ENCODE results near the gene SYTL3.

DNA sequence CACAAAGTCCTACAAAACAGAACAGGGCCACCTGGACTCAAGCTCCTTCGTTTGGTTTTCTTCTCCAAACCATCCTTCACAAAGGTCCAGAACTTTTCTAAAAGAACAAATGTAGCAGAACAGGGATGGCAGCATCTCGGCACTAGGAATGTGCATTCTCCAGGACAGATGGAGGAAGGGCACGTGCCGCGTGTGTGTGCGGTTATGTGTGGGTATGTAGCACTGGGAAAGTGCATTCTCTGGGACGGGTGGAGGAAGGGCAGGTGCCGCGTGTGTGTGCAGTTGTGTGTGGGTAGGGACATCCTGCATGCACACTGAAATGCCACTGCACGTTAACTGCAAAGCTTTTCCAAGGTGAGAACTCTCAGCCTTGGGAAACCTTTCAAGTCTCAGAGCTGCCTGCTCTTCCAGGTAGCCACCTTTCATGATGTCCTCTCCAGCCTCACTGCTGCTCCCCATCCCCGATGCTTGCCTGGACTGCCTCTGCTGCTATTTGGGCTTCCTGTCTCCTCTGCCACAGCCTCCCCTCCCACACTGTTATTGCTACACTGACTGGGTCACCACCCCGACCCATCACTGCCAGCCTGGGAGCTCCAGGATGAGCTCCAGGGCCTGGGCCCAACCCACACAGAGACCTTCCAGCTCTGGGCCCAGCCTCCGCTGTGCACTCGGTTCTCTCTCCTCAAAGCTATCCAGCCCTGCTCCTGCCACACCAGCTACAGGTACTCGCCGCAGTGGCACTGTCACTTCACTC lies 121.7 kb downstream of the SYTL3 start:
- TF ChIP-seq, protein P1, sequence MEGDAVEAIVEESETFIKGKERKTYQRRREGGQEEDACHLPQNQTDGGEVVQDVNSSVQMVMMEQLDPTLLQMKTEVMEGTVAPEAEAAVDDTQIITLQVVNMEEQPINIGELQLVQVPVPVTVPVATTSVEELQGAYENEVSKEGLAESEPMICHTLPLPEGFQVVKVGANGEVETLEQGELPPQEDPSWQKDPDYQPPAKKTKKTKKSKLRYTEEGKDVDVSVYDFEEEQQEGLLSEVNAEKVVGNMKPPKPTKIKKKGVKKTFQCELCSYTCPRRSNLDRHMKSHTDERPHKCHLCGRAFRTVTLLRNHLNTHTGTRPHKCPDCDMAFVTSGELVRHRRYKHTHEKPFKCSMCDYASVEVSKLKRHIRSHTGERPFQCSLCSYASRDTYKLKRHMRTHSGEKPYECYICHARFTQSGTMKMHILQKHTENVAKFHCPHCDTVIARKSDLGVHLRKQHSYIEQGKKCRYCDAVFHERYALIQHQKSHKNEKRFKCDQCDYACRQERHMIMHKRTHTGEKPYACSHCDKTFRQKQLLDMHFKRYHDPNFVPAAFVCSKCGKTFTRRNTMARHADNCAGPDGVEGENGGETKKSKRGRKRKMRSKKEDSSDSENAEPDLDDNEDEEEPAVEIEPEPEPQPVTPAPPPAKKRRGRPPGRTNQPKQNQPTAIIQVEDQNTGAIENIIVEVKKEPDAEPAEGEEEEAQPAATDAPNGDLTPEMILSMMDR (IDR thresholded peaks at IDR 0.05), result no peak
- TF ChIP-seq POLR2AphosphoS5 (IDR thresholded peaks at IDR 0.05), result no peak

Data from stomach (tissue), 4 donors.